Stimulated activated CD8-positive, alpha-beta memory T cell treated with anti-CD3 and anti-CD28 coated beads, Interleukin-2, amount 100 ng/mL, for 1 hour (primary cell): ENCODE data around the gene BBS7.

ENCODE experiments used
- DNase-seq, 2 donors: peaks; one replicate each; pipeline ENCODE4 v3.0.0-alpha.2; 2020; ENCODE audit warnings: low read depth in 2 of 2

BBS7 gene

DNA sequence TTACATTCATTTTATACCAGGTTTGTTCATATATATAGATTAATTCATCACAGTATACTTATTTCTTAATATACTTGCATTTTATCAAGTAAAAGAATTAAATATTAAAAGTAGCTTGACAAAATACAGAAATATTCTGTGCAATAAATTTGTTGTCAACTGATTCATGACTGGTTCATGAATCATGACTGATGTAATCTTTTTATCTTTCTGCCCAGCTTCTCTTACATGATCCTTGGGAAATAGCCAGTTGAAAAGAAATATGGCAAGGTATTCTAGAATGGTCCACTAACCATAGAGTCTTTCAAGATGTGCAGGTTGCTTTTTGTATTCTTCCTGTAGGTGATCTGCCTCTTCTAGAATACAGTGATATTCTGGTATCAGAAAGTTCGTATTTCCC, 42.4 kb downstream of the BBS7 start:
- DNase-seq = no peak

DNA sequence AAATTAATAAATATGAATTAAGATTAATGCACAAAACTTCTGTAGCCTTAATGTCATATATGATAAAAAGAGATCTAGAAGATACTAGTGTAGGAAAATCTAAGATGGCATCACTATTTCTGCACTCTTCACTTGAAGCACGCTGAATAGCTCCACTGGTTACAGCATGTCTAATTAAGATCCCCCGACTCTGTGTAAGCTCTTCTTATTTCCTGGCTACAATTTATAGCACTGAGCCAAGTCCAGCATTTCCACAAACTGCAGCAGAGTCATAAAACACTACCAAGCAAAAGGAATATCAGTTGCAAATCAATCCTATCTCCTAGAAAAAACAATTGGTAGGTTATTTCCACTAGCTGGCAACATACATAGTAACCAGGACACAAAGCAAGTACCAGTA, 45.3 kb downstream of the BBS7 start:
- DNase-seq = no peak

- DNase-seq = no peak
Measured at GRCh38 chr4:121824171-121824527, 46.1 kb downstream of the BBS7 start.

DNA sequence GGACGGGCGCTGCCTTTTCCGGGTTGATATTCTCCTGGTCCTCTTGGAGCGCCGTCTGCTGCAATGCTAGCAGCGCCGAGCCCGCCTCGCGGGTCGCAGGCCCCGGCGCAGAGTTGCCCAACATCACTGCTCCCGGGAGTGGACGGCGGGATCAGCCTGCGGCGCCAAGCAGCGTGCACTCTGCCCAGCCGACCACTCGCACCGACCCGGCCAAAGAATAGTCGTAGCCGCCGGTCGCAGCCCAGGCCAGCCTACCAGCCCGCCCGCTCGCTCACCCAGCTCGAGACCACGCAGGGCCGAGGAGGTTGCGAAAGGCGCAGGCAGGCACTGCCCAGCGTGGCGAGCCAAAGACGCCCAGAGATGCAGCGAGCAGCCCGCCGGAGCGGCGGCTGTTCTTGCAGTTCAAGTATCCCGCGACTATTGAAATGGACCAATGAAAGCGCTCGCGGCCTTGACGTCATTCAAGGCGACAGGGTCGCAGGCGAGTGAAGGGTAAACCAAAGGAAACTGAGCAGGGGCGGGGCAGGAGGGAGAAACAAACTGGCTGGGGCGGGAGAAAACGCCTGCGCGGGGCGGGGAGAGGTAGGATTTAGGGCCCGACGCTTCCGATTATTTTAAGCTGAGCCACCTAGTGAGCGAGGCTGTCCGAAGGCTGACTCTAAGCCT, 46.6 kb downstream of the BBS7 start, which contains the start of gene CCNA2:
Gene CCNA2 (minus strand): TSS at position 379 of the 666 bp plus-strand sequence. CDS start 255 bp downstream, at position 124.
- peak; percentile 89 to 93 for DNase-seq

DNA sequence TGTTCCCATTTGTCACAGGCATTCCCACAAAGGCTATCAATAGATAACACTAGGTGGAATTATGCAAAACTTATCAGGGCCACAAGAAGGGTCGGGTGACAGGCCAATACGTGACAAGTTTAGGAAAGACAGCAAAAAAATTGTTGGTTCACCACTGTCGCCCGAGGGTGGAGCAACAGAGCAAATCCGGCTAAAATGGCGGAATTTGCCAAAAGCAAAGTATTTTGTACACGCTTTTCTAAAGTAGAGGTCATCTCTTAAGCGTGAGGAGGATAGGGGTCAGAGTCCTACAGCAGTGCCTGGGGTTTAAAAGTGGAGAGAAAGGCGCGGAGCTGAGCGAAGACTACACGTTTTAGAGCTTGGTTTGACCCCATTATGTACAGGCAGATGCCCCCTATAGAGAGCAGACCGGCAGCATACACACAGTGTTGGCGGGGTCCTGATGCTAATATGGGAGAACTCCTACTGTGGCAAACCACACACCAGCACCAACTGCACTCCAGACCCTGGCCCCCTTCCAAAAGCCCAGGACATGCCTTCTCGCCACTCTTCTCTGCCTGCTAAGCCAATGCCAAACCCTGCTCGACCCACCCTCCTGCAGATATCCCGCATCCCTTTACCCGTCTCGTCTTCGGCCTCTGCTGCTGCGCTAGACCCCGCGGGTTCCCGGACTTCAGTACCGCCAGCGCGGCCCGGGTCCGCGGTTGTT, 47.3 kb downstream of the BBS7 start:
- no peak for DNase-seq

GRCh38 chr4:121822047-121822446, 48.2 kb downstream of the BBS7 start:
- DNase-seq = no peak

- DNase-seq = no peak
Measured at GRCh38 chr4:121819216-121819965, 50.9 kb downstream of the BBS7 start.

DNA sequence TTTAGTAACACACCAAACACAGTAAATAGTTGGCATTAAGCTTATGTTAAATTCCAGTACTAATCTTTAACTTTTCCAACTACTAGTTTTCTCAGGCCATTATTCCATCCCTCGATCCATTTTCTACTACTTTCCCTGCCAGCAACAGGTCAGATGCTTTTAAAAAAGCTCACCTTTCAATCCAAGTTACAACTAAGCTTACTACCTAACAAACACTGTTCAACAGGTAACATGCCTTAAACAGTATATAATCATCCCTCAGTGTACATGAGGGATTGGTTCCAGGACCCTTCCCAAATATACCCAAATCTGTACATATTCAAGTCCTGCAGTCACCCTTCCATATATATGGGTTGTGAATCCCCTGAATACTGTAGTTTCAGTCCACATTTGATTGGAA, 52.1 kb downstream of the BBS7 start:
- DNase-seq = no peak

DNA sequence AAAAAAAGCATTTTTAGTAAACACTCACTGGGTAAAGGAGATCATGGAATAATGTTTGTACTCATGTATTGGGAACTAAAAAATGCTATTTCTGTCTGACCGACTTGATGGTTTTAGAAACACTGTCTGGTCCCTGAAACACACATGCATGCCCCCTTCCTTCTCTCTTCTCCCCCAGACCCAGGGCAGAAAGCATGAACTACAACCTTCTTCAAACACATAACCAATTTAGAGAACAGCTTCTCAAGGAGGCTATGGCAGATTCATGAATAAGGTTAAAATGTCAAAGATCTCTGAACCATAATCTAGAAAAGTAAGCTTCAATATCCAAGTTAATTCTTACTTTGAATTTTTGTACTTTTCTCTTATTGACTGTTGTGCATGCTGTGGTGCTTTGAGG, 52.6 kb downstream of the BBS7 start:
- no peak for DNase-seq

DNA sequence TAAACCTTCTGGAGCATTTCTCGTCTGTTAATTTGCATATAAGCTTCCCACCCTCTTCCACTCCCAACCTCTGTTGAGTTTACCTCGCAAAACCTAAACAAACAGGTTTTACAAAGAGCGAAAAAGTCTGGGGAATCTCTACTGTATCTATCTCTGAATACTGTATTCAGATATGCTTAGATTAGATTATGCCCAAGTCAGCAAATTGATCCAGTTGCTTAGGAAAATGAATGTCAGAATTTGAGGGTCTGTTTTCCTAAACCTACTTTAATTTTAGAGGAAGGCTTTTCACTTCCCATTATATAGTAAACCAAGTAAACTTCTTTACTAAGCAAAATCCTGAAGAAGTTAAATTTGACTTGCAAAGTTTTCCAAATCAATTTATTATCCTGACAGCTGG, 53.3 kb downstream of the BBS7 start:
- DNase-seq = no peak

DNA sequence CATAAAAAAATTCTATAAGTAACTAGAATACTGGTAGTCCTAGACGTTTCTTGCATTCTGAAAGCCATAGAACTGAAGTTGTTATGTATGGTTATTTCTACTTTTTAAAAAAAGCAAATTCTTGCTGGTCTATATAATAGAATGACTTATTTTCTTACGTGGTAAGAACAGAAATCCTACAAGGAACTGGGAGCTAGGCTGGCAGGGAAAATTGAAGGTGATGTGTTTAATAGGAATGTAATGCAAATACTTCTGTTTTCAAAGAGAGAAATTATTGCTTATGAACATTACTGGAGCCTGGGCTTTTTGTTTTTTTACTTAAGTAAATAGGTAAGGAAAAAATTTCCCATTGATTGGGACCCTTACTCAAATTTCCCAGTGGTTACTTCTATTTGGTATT, 55.5 kb downstream of the BBS7 start:
- no peak for DNase-seq

- DNase-seq = no peak
Measured at GRCh38 chr4:121811122-121811521, 59.2 kb downstream of the BBS7 start.

- DNase-seq = no peak
Measured at GRCh38 chr4:121806411-121806810, 63.9 kb downstream of the BBS7 start.

DNA sequence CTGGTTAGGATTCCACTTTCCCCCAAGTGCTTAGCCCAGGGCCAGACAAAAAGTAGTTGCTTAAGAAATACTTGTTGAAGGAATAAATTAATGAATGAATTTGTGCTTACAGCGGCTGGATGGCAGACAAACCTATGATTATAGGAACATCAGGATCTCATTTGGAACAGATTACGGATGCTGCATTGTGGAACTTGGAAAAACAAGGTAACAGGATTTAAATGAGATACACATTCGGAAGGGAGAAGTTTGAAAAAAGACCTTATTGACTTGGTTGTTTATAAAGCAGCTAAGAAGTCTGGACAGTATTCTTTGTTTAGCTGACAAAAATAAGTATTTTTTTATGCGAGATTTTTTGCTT, 68.6 kb downstream of the BBS7 start:
- DNase-seq = no peak

DNA sequence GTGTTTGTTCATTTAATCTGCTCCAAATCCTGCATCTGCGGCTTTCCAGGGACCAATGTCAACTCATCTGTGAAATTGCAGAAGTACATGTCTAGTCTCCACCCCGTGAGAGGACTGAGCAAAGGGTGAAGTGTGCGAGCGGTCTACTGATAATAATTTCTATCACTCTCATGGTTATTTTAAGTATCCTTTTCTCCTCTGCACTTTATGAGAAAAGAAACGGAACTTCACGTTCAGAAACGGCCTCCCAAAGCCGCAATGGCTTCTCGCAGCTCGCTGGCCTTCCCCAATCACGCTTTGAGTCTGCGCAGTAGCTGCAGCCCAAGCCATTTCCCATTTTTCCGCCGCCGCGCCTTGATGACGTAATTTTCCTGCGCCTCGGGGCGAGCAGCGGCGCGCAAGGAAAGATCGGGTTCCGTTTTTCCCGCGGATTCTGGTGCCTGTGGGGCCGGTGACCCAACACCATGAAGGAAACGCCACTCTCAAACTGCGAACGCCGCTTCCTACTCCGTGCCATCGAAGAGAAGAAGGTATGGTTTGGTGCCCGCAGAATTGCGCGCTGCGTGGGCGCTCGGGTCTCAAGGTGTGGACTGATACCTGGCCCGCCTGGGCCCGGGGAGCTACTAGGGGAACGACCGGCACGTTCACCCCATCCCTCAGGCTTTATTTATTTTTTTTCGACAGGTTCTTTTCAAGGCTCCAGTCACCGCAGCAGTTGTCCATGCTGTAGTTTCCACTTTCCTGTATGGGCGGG, 69.1 kb downstream of the BBS7 start, which contains the start of gene EXOSC9:
Gene EXOSC9 (plus strand): TSS at position 363 of the 754 bp plus-strand sequence. CDS start 102 bp downstream, at position 465.
- peak; percentile 89 to 91 for DNase-seq

- no peak for DNase-seq
Measured at GRCh38 chr4:121800638-121800960, 69.7 kb downstream of the BBS7 start.

DNA sequence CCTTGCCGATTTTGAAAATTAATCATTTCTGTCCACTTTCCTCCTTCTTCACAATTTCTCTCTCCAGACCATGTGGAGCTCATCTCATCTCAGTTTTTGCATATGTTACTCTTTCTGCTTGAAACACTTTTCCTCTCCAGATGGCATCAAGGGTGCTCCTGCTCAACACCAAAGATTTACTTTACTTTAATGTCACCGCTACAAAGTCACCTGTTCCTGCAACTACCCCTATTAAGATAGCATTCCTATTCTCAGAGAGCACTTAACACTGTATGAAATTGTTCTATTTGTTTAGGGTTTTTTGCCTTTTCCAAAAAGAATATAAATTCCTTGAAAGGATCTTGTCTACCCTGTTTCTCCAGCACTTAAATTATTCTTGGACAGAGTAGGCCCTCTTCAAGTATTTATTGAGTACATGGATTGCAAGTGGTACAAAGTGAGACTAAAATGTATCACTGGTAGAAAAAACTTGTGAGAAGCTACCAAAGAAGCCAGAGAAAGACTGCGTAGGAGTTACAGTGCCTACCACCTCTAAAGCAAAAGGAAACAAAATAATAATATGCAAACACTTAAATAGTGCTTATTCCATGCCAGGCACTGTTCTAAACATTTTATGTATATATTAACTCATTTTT, 70.3 kb downstream of the BBS7 start:
- DNase-seq = no peak

- DNase-seq = no peak
Measured at GRCh38 chr4:121799208-121799823, 71.0 kb downstream of the BBS7 start.

GRCh38 chr4:121796283-121796682, 74.0 kb downstream of the BBS7 start:
- no peak for DNase-seq

DNA sequence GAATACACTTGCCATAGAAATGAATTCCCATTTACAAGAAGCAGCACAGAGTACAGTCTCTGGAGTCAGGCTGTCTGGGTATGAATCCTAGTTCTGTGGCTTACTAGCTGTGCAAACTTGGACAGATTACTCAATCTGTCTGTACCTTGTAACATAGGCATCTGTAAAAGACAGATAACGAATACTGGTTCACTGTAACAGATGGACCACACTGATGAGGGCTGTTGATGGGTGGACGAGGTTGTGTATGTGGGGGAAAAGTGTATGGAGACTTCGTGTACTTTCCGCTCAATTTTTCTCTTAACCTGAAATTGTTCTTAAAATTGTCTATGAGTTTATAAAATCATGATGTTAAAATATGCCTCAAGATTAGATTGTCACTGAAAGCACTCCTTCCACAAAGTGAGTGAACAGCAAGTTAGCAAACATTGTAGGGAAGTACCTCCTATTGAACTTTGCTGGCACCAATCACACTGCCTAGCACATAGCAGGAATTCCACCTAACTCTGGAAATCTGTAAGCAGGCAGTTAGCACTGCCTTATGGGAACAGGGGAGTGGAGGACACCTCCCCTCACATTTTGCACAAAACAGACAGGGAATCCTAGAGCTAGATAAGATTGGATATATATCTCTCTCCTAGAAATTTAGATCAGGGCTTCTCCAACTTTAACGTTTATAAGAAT, 75.6 kb downstream of the BBS7 start:
- DNase-seq = no peak

GRCh38 chr4:121792966-121793365, 77.3 kb downstream of the BBS7 start:
- no peak for DNase-seq
